Measurements from ENCODE around the gene FN3KRP.

- TF ChIP-seq, protein P1, sequence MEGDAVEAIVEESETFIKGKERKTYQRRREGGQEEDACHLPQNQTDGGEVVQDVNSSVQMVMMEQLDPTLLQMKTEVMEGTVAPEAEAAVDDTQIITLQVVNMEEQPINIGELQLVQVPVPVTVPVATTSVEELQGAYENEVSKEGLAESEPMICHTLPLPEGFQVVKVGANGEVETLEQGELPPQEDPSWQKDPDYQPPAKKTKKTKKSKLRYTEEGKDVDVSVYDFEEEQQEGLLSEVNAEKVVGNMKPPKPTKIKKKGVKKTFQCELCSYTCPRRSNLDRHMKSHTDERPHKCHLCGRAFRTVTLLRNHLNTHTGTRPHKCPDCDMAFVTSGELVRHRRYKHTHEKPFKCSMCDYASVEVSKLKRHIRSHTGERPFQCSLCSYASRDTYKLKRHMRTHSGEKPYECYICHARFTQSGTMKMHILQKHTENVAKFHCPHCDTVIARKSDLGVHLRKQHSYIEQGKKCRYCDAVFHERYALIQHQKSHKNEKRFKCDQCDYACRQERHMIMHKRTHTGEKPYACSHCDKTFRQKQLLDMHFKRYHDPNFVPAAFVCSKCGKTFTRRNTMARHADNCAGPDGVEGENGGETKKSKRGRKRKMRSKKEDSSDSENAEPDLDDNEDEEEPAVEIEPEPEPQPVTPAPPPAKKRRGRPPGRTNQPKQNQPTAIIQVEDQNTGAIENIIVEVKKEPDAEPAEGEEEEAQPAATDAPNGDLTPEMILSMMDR (IDR thresholded peaks at IDR 0.05) = no peak
- no peak for TF ChIP-seq POLR2A (IDR thresholded peaks at IDR 0.05)
Measured at GRCh38 chr17:82666931-82667667, 49.4 kb upstream of the FN3KRP start.
